Measurements from ENCODE around the gene ATE1.

- no peak for TF ChIP-seq POLR2AphosphoS5 (IDR thresholded peaks at IDR 0.05; ENCODE audit: low read depth, low read length)
- no peak for TF ChIP-seq SIN3A (IDR thresholded peaks at IDR 0.05; ENCODE audit: borderline replicate concordance, insufficient read depth, low read length)
Observed at GRCh38 chr10:121804460-121804859, 123.4 kb downstream of the ATE1 start.
